ENCODE measurements around the gene EXD1.
"Not testable (repeated sequence)": the region's sequence is repeated elsewhere in the genome, so short reads cannot be mapped to it uniquely, and the experiment has no call there.

The EXD1 gene

DNA sequence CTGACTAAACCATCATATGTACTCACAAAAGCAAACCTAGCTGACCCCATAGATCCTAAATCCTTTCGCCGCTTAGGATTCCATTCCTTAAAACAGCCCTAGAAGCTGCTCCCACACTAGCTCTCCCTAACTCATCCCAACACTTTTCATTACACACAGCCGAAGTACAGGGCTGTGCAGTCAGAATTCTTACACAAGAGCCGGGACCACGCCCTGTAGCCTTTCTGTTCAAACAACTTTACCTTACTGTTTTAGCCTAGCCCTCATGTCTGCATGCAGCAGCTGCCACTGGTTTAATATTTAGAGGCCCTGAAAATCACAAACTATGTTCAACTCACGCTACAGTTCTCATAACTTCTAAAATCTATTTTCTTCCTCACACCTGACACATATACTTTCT is 95.0 kb downstream of the EXD1 start:
- DNase-seq = not testable (repeated sequence)

DNA sequence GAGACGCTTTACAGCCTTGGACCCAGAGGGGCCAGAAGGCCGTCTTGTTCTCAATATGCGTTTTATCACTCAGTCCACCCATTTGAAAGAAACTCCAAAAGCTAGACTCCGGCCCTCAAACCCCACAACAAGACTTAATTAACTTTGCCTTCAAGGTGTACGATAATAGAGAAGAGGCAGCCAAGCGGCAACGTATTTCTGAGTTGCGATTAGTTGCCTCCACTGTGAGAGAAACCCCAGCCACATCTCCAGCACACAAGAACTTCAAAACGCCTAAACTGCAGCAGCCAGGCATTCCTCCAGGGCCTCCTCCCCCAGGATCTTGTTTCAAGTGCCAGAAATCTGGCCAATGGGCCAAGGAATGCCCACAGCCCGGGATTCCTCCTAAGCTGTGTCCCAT is 97.1 kb downstream of the EXD1 start:
- DNase-seq = no peak

All from NCI-H510A treated with DMSO at 0.1 percent for 48 hours (cell line).